Measurements from ENCODE around the gene TEKT4. TPM values are rescaled to one million over a fixed set of nuclear protein-coding genes. Genes with fewer than 3 reads are reported as not detected.
A peak's percentile ranks its signal among the peaks of the same experiment; 100 is the strongest.
"Not testable (repeated sequence)": the region's sequence is repeated elsewhere in the genome, so short reads cannot be mapped to it uniquely, and the experiment has no call there.

Gene TEKT4
- total RNA-seq (not detected), polyA plus RNA-seq (not detected)
- long read RNA-seq, donor 1, result 0 reads
- long read RNA-seq, donor 2, result 0 reads

DNA sequence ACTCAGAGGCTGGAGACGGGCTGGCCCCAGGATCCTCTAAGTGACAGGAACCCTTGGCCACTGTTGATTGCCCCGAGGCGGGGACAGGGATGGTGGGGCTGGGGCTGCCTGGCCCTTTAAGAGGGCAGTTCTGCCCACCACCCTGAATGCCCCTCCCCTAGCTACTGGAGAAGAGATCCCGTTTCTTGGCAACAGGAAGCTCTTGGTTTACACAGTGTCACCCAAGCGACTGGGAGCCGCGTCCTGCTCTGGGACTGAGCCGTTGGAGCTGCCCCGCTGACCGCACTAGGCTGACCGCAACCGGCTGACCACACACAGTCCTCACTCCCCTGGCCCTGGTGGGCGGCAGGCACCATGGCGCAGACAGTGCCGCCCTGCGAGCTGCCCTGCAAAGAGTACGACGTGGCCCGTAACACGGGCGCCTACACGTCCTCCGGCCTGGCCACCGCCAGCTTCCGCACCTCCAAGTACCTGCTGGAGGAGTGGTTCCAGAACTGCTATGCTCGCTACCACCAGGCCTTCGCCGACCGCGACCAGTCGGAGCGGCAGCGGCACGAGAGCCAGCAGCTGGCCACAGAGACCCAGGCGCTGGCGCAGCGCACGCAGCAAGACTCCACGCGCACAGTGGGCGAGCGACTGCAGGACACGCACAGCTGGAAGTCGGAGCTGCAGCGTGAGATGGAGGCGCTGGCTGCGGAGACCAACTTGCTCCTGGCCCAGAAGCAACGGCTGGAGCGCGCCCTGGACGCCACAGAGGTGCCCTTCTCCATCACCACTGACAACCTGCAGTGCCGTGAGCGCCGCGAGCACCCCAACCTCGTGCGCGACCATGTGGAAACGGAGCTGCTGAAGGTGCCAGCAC is at the start of gene TEKT4:
Gene TEKT4 (plus strand): TSS at position 205 of the 862 bp plus-strand sequence. CDS start 150 bp downstream, at position 355.
- Histone ChIP-seq H3K36me3 (no peaks in the 10 kb centered on the region), H3K4me3 (no peak within 1 kb of the TSS), H3K27me3 (replicated peaks in 1 of 7) (peaks cover 0 to 74% (median 21%) of the 10 kb centered on the region in 7 donors), H3K4me1 (peaks cover 0 to 6% (median 0%) of the 10 kb centered on the region in 6 donors), H3K27ac (no peak within 1 kb of the TSS), H3K9me3 (no peaks in the 10 kb centered on the region)
- 49 to 62% (median 58%) methylated on average over 42 to 59 of the region's 59 CpGs for WGBS, 5 donors
- DNase-seq, result peak; percentile 68
- intact Hi-C loops (cut with DNase I; ENCODE audit: low total_unique reads), result no loop called here
- TF ChIP-seq POLR2AphosphoS5 (IDR thresholded peaks at IDR 0.05) (no peak), POLR2A (IDR thresholded peaks at IDR 0.05) (no peak), CTCF (IDR thresholded peaks at IDR 0.05 in 8 of 11, conservative IDR thresholded peaks at IDR 0.05 in 3 of 11) (no peak)

- H3K4me3 ChIP-seq; H3K36me3 ChIP-seq; H3K27ac ChIP-seq; H3K4me1 ChIP-seq; H3K27me3 ChIP-seq (replicated peaks in 1 of 7); DNase-seq; H3K9me3 ChIP-seq; intact Hi-C loops (cut with DNase I; ENCODE audit: low total_unique reads): not testable (repeated sequence)
- WGBS, 5 donors, result 30 to 44% (median 34%) methylated on average over 2 of the region's 2 CpGs
Measured at GRCh38 chr2:94839224-94839623, 32.0 kb upstream of the TEKT4 start.

- Histone ChIP-seq H3K4me1 (peaks cover 0 to 15% (median 7%) of the 10 kb centered on the region in 6 donors), H3K4me3 (peak overlapping the region in 1 of 8 donors; percentile 45), H3K27me3 (replicated peaks in 1 of 7) (peaks cover 3 to 58% (median 29%) of the 10 kb centered on the region in 7 donors)
- H3K27ac ChIP-seq; H3K9me3 ChIP-seq; H3K36me3 ChIP-seq; intact Hi-C loops (cut with DNase I; ENCODE audit: low total_unique reads): not testable (repeated sequence)
- DNase-seq, result peak; percentile 50
- 5 to 9% (median 7%) methylated on average over 15 to 35 of the region's 35 CpGs for whole genome bisulfite sequencing, 5 donors
Measured at GRCh38 chr2:94856856-94857255, 14.4 kb upstream of the TEKT4 start.

DNA sequence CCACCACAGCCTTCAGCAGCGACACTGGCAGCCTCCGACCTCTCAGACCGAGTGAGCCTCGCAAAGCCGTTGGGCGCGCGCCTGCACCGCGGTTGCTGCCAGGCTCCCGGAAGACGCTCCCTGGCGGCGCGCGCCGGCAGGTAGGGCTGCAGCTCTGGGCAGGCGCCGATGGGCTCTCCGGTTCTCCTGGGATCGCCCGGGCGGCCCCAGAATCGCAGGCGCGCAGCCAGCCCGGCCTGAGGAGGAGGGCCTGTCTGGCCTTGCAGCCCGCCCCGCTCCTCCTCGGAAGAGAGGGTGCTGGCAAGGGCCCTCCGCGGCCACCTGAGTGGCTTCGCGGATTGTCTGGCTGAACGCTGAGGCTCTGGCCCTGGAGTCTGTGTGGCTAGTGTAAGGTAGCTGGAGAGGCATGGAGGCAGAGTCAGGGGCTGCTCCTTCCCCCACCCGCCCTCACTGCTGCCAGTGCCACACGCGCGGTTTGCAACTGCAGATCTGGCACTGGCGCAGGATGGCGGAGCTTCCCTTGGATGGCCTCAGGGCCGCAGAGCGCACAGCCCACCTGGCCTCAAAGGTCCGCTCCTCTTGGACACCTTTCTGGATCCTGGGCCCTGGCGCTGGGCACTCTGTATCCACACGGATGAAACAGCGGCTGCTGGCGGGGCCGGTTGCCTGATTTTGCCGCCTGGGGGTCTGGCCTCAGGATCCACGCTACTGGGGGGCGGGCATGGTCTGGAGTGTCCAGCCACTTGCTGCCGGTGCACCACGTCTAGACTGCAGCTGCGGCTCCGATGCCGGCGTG is 13.7 kb upstream of the TEKT4 start:
- 5 to 14% (median 7%) methylated on average over 15 to 58 of the region's 58 CpGs for WGBS, 5 donors
- DNase-seq, result peak; percentile 69
- H3K9me3 ChIP-seq; intact Hi-C loops (cut with DNase I; ENCODE audit: low total_unique reads); H3K27ac ChIP-seq; H3K36me3 ChIP-seq: not testable (repeated sequence)
- Histone ChIP-seq H3K4me3 (peak overlapping the region in 2 of 8 donors; percentile 17 to 45), H3K27me3 (replicated peaks in 1 of 7) (peaks cover 3 to 65% (median 30%) of the 10 kb centered on the region in 7 donors), H3K4me1 (peaks cover 0 to 15% (median 7%) of the 10 kb centered on the region in 6 donors)

DNA sequence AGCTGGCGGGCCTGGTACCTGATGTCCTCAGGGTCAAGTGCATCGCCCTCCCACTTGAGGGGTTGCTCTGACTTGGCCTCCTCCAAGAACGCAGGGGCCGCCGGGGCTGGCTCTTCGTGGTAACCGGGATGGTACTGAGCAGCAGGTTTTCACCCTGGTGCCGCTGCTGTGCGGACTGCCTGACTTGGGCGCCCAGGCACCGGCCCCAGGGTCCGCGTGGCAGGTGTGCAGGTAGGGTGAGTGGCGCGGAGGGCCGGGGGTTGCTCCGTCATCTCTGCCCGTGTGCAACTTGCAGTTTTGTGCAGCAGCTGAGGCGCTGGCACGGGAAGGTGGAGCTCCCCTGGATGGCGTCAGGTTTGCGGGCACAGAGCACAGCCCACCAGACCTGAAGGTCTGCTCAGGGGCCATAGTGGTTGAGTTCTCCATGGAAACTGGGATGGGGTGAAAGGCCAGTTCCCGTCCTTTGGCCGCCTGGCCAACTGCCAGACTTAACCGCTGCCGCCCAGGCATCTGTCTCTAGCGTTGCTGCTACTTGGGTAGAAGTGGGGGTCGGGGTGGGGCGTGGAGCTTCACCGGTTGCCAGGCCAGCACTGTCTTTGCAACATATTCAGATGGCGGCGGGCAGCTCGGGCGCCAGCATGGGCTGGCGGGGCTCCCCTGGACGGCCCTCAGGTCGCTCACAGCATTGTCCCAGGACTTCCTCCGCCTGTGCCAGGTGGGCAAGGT is 12.9 kb upstream of the TEKT4 start:
- Histone ChIP-seq H3K27me3 (replicated peaks in 1 of 7) (peaks cover 3 to 72% (median 30%) of the 10 kb centered on the region in 7 donors), H3K4me1 (peaks cover 0 to 15% (median 7%) of the 10 kb centered on the region in 6 donors)
- H3K36me3 ChIP-seq; H3K9me3 ChIP-seq; intact Hi-C loops (cut with DNase I; ENCODE audit: low total_unique reads); H3K27ac ChIP-seq; H3K4me3 ChIP-seq: not testable (repeated sequence)
- peak; percentile 63 for DNase-seq
- 35 to 63% (median 41%) methylated on average over 26 to 38 of the region's 38 CpGs for WGBS, 5 donors
